GM19452 (cell line): ENCODE measurements around the gene TMEM53.

Source experiments
- ATAC-seq: cut with Tn5 transposase; IDR thresholded peaks from one replicate; pipeline ENCODE4 v1.9.1; 2021; ENCODE audit not compliant: unreplicated experiment

Gene TMEM53

DNA sequence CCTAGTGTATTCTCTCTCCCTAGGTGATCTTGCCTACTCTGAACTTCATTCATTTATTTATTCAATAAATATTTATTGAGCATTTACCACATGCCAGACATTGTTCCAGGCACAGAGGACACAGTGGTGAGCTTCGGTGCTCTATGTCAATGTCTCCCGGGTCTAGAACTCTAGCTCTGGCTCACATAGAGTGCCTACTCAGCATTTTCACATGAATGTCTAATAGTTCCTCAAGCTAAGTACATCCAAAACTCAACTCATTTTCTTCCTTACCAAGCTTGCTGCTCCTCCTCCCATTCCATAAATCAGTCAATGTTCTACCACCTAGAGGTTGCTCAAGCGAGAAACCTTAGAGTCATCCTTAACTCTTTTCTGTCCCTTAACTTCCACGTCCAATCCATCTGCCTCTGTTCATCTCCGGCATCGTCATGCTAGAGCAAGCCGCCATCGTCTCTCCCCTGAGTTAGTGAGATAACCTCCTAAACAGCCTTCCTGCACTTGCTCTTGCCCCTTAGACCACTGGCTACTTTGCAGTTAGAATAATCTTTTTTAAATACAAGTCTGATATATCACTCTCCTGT, 67.5 kb downstream of the TMEM53 start:
- no peak for ATAC-seq

DNA sequence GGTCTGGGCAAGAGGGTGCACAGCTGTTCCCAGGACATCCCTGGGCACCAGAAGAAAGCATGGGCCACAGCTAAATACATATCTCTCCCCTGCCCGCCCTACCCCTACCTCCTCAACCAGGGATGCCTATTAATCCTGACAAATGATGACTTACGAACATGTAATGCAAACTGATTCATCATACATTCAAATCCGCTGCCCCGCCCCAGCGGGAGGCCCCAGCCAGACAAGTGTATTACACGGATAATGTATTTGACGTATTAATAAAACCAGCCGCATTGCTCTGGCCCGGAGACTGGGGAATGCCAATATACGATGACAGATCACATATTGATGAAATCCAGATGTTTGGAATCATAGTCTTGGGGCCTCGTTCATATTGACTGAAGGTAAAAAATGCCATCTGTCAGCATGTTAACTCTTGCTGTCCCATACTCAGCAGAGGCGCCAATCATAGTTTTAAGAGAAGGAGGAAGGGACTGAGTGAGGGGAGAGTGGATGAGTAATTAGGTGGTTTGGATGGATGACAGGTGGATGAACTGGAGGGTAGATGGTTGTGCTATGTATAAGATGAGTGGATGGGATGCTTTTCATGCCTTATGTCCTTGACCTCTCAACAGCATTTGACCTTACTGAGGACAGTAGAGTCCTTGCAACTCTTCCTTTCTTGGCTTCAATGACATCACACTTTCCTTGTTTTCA, 68.2 kb downstream of the TMEM53 start:
- no peak for ATAC-seq

GRCh38 chr1:44604157-44604955, 69.9 kb downstream of the TMEM53 start:
- ATAC-seq = no peak

GRCh38 chr1:44603718-44604117, 70.6 kb downstream of the TMEM53 start:
- ATAC-seq = no peak
